Ovary (tissue), 9 donors: ENCODE results near the gene SMIM24. TPM values are rescaled to one million over a fixed set of nuclear protein-coding genes. Genes with fewer than 3 reads are reported as not detected.

Source experiments
- DNase-seq, 5 donors: peaks; one replicate each; pipeline ENCODE4 v3.0.0-alpha.2; 2019 to 2020
- H3K27ac ChIP-seq, 2 donors: fragments of 200-600 bp; one replicate each; pipeline versions ENCODE4 v1.5.1 to v1.8.0; 2019 to 2022
- H3K27me3 ChIP-seq: fragments of 200-600 bp; one replicate; pipeline ENCODE4 v1.8.0; 2022
- H3K36me3 ChIP-seq: fragments of 200-600 bp; sonication (generic); one replicate; pipeline ENCODE4 v1.5.1; 2019
- H3K4me1 ChIP-seq: one replicate; pipeline ENCODE4 v1.8.1; 2013; ENCODE audit warnings: mild to moderate bottlenecking, moderate library complexity; ENCODE audit not compliant: insufficient read depth
- H3K4me3 ChIP-seq: fragments of 200-600 bp; sonication (generic); one replicate; pipeline ENCODE4 v1.5.1; 2017
- H3K9me3 ChIP-seq, 2 donors: fragments of 200-600 bp in 1 of 2; sonication (generic) in 1 of 2; one replicate each; pipeline versions ENCODE4 v1.5.1 to v1.8.1; 2013 to 2019; ENCODE audit warnings: mild to moderate bottlenecking in 1 of 2, moderate library complexity in 1 of 2
- EP300 ChIP-seq: sonication (generic); formaldehyde crosslinking; IDR thresholded peaks from one replicate; pipeline ENCODE4 v1.6.1; 2017; ENCODE audit warnings: antibody characterized with exemption
- POLR2A ChIP-seq: fragments of 450-650 bp; IDR thresholded peaks from one replicate; pipeline ENCODE4 v1.6.1; 2017; ENCODE audit warnings: antibody characterized with exemption, mild to moderate bottlenecking, moderate library complexity
- WGBS, 3 donors: extraction: QIAGEN DNeasy Blood & Tissue Kit in 1 of 3; methylation state at CpG; one replicate each; pipeline versions ENCODE4 v1.1.5 to v1.1.7; 2013 to 2017; 5-methylcytosine and 5-hydroxymethylcytosine counted together
- intact Hi-C, 4 donors: fragments of 100-400 bp; cut with DNase I; formaldehyde crosslinking; loops; one replicate each; pipeline versions ENCODE4 v1.11.0 to v1.15.1; 2022 to 2023
- polyA plus RNA-seq, 2 donors: library from polyadenylated mRNA; stranded (reverse); fragments of 200-250 nt in 1 of 2; fragments of 350-450 nt in 1 of 2; fragmentation: Illumina TruSeq in 1 of 2; extraction: RNeasy Lipid Tissue Mini Kit (QIAGEN cat#74804) in 1 of 2; gene quantifications; one replicate each; pipeline ENCODE4 v1.2.3, GENCODE V29; 2013 to 2014
- total RNA-seq, 7 donors: library from RNA; depleted of rRNA in 2 of 7; stranded (reverse); fragments of >200 nt in 2 of 7; fragmentation: NEBNext Ultra II Directional in 3 of 7; extraction: Animal tissue kit (Norgen Biotek cat#: 25700) in 3 of 7; gene quantifications; one replicate each; pipeline versions ENCODE4 v1.1.0 to v1.2.4, GENCODE V29; 2016 to 2023
- TF ChIP-seq, protein P1 (sequence below), 3 donors: fragments of 450-650 bp in 2 of 3; fragments of 200-600 bp in 1 of 3; IDR thresholded peaks; one replicate each; pipeline versions ENCODE4 v1.5.1 to v1.8.0; 2016 to 2022; ENCODE audit warnings: antibody characterized with exemption in 3 of 3, mild to moderate bottlenecking in 1 of 3
- donor health status: DM: no; HTN: no; CAD: no; lungs with moderate emphysema.
- donor health status: DM: no; HTN: no; CAD: no.
- donor health status: Bipolar disorder and iron deficiency.
- donor health status: DM: yes; HTN: yes; CAD: no.
- donor health status: DM: no; HTN: no; CAD: no.
- donor health status: DM: yes; HTN: yes; CAD: no.

SMIM24 gene
- total and polyA plus RNA-seq, 9 donors: 0.10 to 2.6 (median 0.94) TPM; not detected in 3

- no peak overlapping the region for H3K4me3 ChIP-seq
- WGBS, 3 donors: 90 to 92% (median 90%) methylated on average over 35 to 40 of the region's 40 CpGs
- TF ChIP-seq POLR2A: no peak
- TF ChIP-seq EP300: no peak
- TF ChIP-seq, protein P1, sequence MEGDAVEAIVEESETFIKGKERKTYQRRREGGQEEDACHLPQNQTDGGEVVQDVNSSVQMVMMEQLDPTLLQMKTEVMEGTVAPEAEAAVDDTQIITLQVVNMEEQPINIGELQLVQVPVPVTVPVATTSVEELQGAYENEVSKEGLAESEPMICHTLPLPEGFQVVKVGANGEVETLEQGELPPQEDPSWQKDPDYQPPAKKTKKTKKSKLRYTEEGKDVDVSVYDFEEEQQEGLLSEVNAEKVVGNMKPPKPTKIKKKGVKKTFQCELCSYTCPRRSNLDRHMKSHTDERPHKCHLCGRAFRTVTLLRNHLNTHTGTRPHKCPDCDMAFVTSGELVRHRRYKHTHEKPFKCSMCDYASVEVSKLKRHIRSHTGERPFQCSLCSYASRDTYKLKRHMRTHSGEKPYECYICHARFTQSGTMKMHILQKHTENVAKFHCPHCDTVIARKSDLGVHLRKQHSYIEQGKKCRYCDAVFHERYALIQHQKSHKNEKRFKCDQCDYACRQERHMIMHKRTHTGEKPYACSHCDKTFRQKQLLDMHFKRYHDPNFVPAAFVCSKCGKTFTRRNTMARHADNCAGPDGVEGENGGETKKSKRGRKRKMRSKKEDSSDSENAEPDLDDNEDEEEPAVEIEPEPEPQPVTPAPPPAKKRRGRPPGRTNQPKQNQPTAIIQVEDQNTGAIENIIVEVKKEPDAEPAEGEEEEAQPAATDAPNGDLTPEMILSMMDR (IDR thresholded peaks at IDR 0.05): no peak
- no peaks in the 10 kb centered on the region for H3K27me3 ChIP-seq
- no peaks in the 10 kb centered on the region for H3K36me3 ChIP-seq
- peak in 1 of 5 donors; percentile 31 for DNase-seq
- no peaks in the 10 kb centered on the region for H3K9me3 ChIP-seq
- intact Hi-C loops: no loop called here
- no peaks in the 10 kb centered on the region for H3K4me1 ChIP-seq
- H3K27ac ChIP-seq: no peak overlapping the region
Observed at GRCh38 chr19:3522421-3523360, 42.4 kb upstream of the SMIM24 start.

GRCh38 chr19:3521104-3521445 is 40.8 kb upstream of the SMIM24 start:
- Histone ChIP-seq H3K4me3 (no peak overlapping the region), H3K27me3 (no peaks in the 10 kb centered on the region), H3K9me3 (no peaks in the 10 kb centered on the region), H3K36me3 (no peaks in the 10 kb centered on the region), H3K4me1 (peaks cover 4% of the 10 kb centered on the region), H3K27ac (no peak overlapping the region)
- WGBS, 3 donors: 87 to 88% (median 87%) methylated on average over 7 of the region's 7 CpGs
- no peak for TF ChIP-seq POLR2A
- TF ChIP-seq, protein P1 (IDR thresholded peaks at IDR 0.05): no peak
- no peak for TF ChIP-seq EP300
- no peak for DNase-seq
- intact Hi-C loops: no loop called here

DNA sequence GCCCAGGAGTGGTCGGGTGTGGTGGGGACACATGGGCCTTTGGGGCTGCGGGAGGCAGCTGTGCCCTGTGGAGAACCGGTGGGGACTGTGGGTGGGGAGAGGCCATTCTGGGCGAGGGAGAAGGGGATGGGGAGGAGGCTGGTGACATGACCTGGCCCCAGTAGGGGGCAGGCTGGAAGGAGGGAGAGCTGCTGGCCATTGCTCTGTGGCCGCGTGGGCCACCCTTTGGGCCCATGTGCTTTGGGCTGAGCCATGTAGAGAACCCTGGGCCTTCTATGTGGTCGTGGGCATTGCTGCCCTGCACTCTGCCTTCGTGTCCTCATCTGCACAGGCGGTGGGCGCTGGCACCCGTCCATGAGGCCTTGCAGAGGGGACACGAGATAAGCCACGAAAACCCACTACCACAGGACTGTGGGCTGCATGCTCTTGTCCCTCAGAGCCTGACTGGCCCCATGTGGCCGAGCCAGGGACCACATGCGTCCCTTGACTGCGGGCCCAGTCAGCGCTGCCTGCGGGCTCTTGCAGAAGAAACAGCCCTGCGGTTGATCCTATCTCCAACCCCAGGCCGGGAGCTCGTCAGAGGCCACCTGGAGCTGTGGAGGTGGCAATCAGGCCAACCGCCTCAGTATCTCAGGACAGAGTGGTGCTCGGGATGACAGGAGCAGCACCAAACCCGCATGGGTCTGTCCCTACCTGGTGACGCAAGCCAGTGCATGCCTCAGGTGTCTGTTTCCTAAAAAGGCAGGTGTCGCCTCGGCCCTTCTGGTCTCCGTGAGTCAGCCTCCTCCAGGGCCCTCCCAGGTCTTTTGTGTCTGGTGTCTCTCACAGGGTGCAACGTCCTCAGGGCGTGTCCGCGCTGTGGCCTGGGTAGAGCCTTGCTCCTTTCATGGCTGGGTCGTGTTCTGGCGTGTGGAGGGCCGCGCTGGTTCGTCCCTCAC is 40.1 kb upstream of the SMIM24 start:
- DNase-seq: no peak
- Histone ChIP-seq H3K27me3 (no peaks in the 10 kb centered on the region), H3K36me3 (no peaks in the 10 kb centered on the region), H3K27ac (no peak overlapping the region), H3K4me1 (peaks cover 5% of the 10 kb centered on the region), H3K4me3 (no peak overlapping the region), H3K9me3 (no peaks in the 10 kb centered on the region)
- WGBS, 3 donors: 85 to 89% (median 87%) methylated on average over 37 of the region's 37 CpGs
- intact Hi-C loops: no loop called here
- TF ChIP-seq POLR2A: no peak
- TF ChIP-seq, protein P1 (IDR thresholded peaks at IDR 0.05): no peak
- no peak for TF ChIP-seq EP300

DNA sequence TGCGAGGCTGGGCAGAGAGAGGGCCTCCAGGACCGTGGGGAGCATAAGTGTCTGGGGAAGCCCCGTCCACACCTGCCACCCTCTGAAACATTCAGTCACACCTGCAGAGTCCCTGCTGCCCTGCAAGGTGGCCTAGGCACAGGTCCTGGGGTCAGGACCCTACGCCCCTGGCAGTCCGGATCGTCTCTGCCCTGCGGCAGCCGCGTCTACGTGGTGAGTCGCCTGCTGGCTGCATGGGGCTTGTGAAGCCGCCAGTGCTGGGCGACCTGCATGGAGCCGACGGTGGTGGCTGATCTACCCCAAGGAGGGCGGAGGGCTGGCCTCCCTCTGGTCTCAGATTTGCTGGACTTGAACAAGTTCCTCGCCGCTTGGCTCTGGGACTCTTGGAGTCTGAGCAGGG is 38.8 kb upstream of the SMIM24 start:
- peaks cover 5% of the 10 kb centered on the region for H3K4me1 ChIP-seq
- H3K36me3 ChIP-seq: no peaks in the 10 kb centered on the region
- DNase-seq: no peak
- no peak for TF ChIP-seq POLR2A
- no peak for TF ChIP-seq EP300
- TF ChIP-seq, protein P1 (IDR thresholded peaks at IDR 0.05): no peak
- intact Hi-C loops: no loop called here
- no peak overlapping the region for H3K4me3 ChIP-seq
- WGBS, 3 donors: 81 to 84% (median 81%) methylated on average over 18 of the region's 18 CpGs
- H3K27ac ChIP-seq: no peak overlapping the region
- no peaks in the 10 kb centered on the region for H3K27me3 ChIP-seq
- H3K9me3 ChIP-seq: no peaks in the 10 kb centered on the region
